ENCODE measurements around the gene OR51S1.
"Not testable (repeated sequence)": the region's sequence is repeated elsewhere in the genome, so short reads cannot be mapped to it uniquely, and the experiment has no call there.

The OR51S1 gene

DNA sequence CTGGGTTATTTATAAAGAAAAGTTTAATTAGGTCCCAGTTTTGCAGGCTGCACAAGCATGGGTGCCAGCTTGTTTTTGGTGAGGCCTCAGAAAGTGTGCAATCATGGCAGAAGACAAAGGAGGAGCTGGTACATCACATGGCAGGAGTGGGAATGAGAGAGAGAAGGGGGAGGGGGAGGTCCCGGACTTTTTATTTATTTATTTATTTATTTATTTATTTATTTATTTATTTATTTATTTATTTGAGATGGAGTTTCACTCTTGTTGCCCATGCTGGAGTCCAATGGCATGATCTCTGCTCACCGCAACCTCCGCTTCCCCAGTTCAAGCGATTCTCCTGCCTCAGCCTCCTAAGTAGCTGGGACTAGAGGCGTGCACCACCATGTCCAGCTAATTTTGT is 47.7 kb downstream of the OR51S1 start:
- not testable (repeated sequence) for DNase-seq

DNA sequence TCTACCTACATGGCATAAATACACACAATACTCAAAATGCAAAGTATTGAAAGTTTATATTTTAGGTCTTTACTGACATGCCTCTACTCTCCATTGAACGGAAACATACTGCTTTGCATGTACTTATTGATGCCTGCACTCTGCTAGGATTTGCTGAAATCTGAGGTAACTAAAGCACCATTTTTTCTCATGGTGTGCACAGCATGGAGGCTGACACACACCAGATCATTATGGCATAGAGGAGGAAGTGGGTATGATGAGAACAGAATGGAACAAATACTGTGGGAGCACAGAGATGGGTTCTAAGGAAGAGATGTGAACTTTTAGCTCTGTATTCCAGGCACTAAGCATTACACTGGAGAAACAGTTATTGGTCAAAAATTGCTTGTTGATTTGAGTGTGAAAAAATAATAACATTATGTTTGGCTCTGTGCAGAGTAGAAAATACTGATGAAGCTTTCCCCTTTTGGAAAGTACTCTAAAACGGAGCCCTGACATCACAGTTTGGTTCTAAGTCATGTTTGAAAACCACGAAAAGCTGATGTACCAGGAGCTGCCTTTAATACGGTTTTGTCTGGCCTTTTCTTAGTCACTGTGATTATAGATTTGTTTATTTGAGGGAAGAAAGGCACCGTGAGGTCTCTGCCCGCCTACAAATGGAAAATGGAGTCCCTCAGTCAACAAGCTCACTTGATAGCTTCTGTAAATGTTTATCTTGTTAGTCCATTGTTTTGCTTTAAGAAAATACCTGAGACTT is 50.4 kb downstream of the OR51S1 start:
- DNase-seq: no peak
